ENCODE data around the gene PDSS2. TPM values are rescaled to one million over a fixed set of nuclear protein-coding genes. Genes with fewer than 3 reads are reported as not detected.

The PDSS2 gene
- polyA plus RNA-seq, 1 of the 3 experiments (the other 2 are of a cell fraction) = 5.6 TPM

DNA sequence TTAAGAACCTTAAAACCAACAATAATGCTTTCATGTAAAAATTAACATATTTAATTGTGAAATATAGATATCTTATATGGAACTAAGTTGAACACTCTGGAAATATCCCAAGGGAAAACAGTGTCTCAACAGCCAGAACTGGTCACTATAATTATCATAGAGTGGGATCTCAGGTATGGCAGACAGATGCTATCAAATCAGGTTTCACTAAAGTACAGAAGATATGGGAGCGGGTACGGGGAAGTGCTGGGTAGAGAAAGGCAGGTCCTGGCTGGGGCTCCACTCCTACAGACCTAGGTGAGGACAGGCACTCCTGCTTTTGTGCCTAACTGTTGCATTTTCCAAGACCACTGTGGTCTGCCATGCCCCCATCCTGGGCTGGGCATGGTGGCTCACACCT, 215.9 kb downstream of the PDSS2 start:
- H3K4me3 ChIP-seq (ENCODE audit: low read depth in 2 of 2, low read length in 1 of 2) = no peak overlapping the region
- DNase-seq = no peak
- H3F3A ChIP-seq (replicated peaks; ENCODE audit: insufficient read depth) = peaks cover 3% of the 10 kb centered on the region
- no peak for TF ChIP-seq RAD21 (IDR thresholded peaks at IDR 0.05; ENCODE audit: low read length)
- no peak for TF ChIP-seq POLR2AphosphoS5 (IDR thresholded peaks at IDR 0.05; ENCODE audit: low read depth, low read length)
- no peak for TF ChIP-seq TAF1 (IDR thresholded peaks at IDR 0.05; ENCODE audit: borderline replicate concordance, low read depth, low read length)
- no peak for TF ChIP-seq CHD2 (IDR thresholded peaks at IDR 0.05; ENCODE audit: low read length, partially characterized antibody)
- no peak for TF ChIP-seq NFIC (IDR thresholded peaks at IDR 0.05; ENCODE audit: borderline replicate concordance)
- TF ChIP-seq FOXJ3 (CRISPR knock-in tag; IDR thresholded peaks at IDR 0.05) = no peak
- TF ChIP-seq PBX3 (IDR thresholded peaks at IDR 0.05) = no peak
- no peak for TF ChIP-seq TCF12 (IDR thresholded peaks at IDR 0.05)
- no peak for TF ChIP-seq FOSL2 (IDR thresholded peaks at IDR 0.05; ENCODE audit: borderline replicate concordance, low read depth)
- TF ChIP-seq EP300 (IDR thresholded peaks at IDR 0.05; ENCODE audit: borderline replicate concordance in 1 of 2, low read depth in 1 of 2, low read length in 1 of 2) = no peak
- TF ChIP-seq YY1 (IDR thresholded peaks at IDR 0.05; ENCODE audit: low read depth) = no peak
- TF ChIP-seq MXI1 (IDR thresholded peaks at IDR 0.05; ENCODE audit: low read depth, low read length) = no peak
- no peak for TF ChIP-seq CTCF (IDR thresholded peaks at IDR 0.05)
- no peak for TF ChIP-seq EZH2phosphoT487 (IDR thresholded peaks at IDR 0.05; ENCODE audit: borderline replicate concordance, low read depth)
- TF ChIP-seq, protein P1, sequence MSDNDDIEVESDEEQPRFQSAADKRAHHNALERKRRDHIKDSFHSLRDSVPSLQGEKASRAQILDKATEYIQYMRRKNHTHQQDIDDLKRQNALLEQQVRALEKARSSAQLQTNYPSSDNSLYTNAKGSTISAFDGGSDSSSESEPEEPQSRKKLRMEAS (IDR thresholded peaks at IDR 0.05; ENCODE audit: low read depth) = no peak
- TF ChIP-seq, protein P2, sequence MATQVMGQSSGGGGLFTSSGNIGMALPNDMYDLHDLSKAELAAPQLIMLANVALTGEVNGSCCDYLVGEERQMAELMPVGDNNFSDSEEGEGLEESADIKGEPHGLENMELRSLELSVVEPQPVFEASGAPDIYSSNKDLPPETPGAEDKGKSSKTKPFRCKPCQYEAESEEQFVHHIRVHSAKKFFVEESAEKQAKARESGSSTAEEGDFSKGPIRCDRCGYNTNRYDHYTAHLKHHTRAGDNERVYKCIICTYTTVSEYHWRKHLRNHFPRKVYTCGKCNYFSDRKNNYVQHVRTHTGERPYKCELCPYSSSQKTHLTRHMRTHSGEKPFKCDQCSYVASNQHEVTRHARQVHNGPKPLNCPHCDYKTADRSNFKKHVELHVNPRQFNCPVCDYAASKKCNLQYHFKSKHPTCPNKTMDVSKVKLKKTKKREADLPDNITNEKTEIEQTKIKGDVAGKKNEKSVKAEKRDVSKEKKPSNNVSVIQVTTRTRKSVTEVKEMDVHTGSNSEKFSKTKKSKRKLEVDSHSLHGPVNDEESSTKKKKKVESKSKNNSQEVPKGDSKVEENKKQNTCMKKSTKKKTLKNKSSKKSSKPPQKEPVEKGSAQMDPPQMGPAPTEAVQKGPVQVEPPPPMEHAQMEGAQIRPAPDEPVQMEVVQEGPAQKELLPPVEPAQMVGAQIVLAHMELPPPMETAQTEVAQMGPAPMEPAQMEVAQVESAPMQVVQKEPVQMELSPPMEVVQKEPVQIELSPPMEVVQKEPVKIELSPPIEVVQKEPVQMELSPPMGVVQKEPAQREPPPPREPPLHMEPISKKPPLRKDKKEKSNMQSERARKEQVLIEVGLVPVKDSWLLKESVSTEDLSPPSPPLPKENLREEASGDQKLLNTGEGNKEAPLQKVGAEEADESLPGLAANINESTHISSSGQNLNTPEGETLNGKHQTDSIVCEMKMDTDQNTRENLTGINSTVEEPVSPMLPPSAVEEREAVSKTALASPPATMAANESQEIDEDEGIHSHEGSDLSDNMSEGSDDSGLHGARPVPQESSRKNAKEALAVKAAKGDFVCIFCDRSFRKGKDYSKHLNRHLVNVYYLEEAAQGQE (IDR thresholded peaks at IDR 0.05; ENCODE audit: low read depth, low read length) = no peak
- TF ChIP-seq ELF1 (IDR thresholded peaks at IDR 0.05) = no peak
- TF ChIP-seq RCOR1 (IDR thresholded peaks at IDR 0.05; ENCODE audit: low read length) = no peak
- no peak for TF ChIP-seq MEF2A (IDR thresholded peaks at IDR 0.05; ENCODE audit: borderline replicate concordance, low read depth)
- no peaks in the 10 kb centered on the region for H3K9me2 ChIP-seq
- H3K9ac ChIP-seq = no peak overlapping the region
- ChIA-PET CTCF (interaction anchor here (0.6 kb wide), 1 partner anchor 59 kb away, joined by 3 read pairs; no protein-coding TSS in a partner anchor), POLR2A (no interaction called here)
- H3K36me3 ChIP-seq (replicated peaks in 1 of 2; ENCODE audit: control insufficient read depth in 1 of 2, insufficient read depth in 2 of 2, low read length in 1 of 2) = peaks cover 0 to 5% of the 10 kb centered on the region in 2 experiments
- H3K27ac ChIP-seq (ENCODE audit: low read depth in 2 of 2, low read length in 1 of 2) = no peak overlapping the region
- H3K9me3 ChIP-seq = no peaks in the 10 kb centered on the region
- H3K4me1 ChIP-seq (ENCODE audit: control insufficient read depth in 1 of 2, insufficient read depth in 2 of 2, low read depth in 1 of 2, low read length in 1 of 2) = peaks cover 0 to 7% of the 10 kb centered on the region in 2 experiments; a peak in 2 of 4 replicates
- H2AFZ ChIP-seq (ENCODE audit: low read depth) = no peak overlapping the region
- no peaks in the 10 kb centered on the region for H3K27me3 ChIP-seq (ENCODE audit: insufficient read depth)
- 100% methylated on average over 2 of the region's 2 CpGs for WGBS (ENCODE audit: low lambda C conversion rate)
- H3K79me2 ChIP-seq (ENCODE audit: insufficient read depth) = no peaks in the 10 kb centered on the region
- no peaks in the 10 kb centered on the region for H4K20me1 ChIP-seq (ENCODE audit: insufficient read depth)
- H3K4me2 ChIP-seq = no peak overlapping the region
